Colonic mucosa (tissue), 4 donors: ENCODE data around the gene ADGRA3. TPM values are rescaled to one million over a fixed set of nuclear protein-coding genes. Genes with fewer than 3 reads are reported as not detected.
A peak's percentile ranks its signal among the peaks of the same experiment; 100 is the strongest.

ENCODE experiments used
- DNase-seq: peaks from one replicate; pipeline ENCODE4 v3.0.0-alpha.2; 2020
- H3K27ac ChIP-seq: fragments of 200-600 bp; one replicate; pipeline ENCODE4 v1.8.0; 2021
- H3K27me3 ChIP-seq: fragments of 200-600 bp; one replicate; pipeline ENCODE4 v1.8.0; 2021
- H3K36me3 ChIP-seq: fragments of 200-600 bp; one replicate; pipeline ENCODE4 v1.8.0; 2021
- H3K4me1 ChIP-seq: fragments of 200-600 bp; one replicate; pipeline ENCODE4 v1.8.0; 2021; ENCODE audit warnings: mild to moderate bottlenecking
- H3K4me3 ChIP-seq: fragments of 200-600 bp; one replicate; pipeline ENCODE4 v1.8.0; 2021
- H3K9ac ChIP-seq, 2 donors: one replicate each; pipeline ENCODE4 v1.7.0; 2013; ENCODE audit warnings: control low read depth in 2 of 2, low read depth in 2 of 2, low read length in 2 of 2
- H3K9me3 ChIP-seq: fragments of 200-600 bp; one replicate; pipeline ENCODE4 v1.8.0; 2021
- intact Hi-C: fragments of 100-400 bp; cut with DNase I; formaldehyde crosslinking; loops from one replicate; pipeline ENCODE4 v1.14.1; 2022
- total RNA-seq, 2 donors: library from RNA; stranded (reverse); fragmentation: NEBNext Ultra II Directional in 1 of 2; extraction: Animal tissue kit (Norgen Biotek cat#: 25700) in 1 of 2; gene quantifications; one replicate each; pipeline ENCODE4 v1.2.1, GENCODE V29; 2021
- TF ChIP-seq, protein P1 (sequence below): fragments of 200-600 bp; IDR thresholded peaks from one replicate; pipeline ENCODE4 v1.8.0; 2022; ENCODE audit warnings: antibody characterized with exemption, mild to moderate bottlenecking
- donor health status: healthy.
- donor health status: DM: no; HTN: no; CAD: no.
- donor health status: DM: no; HTN: no; CAD: no.

The ADGRA3 gene
- total RNA-seq, 2 donors from 2014 or later = 34.8 to 47.2 TPM

DNA sequence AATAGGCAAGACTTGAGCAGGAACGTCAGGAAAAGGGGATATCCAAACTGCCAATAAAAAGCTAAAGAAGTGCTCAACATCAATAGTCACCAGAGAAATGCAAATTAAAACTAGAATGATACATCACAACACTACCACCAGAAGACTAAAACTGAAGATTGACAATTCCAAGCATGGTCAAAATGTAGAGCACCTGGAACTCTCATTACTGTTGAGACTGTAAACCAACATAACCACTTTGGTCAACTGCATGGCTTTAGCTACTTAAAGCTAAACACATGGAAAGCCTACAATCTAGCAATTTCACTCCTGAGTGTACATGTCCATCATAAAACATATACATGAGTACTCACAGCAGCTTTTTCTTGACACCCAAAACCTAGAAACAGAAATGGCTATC, 107.4 kb downstream of the ADGRA3 start:
- Histone ChIP-seq H3K9me3 (no peaks in the 10 kb centered on the region), H3K4me3 (no peak overlapping the region), H3K27ac (no peak overlapping the region), H3K36me3 (no peaks in the 10 kb centered on the region), H3K27me3 (no peaks in the 10 kb centered on the region), H3K9ac (no peak overlapping the region), H3K4me1 (no peaks in the 10 kb centered on the region)
- TF ChIP-seq, protein P1, sequence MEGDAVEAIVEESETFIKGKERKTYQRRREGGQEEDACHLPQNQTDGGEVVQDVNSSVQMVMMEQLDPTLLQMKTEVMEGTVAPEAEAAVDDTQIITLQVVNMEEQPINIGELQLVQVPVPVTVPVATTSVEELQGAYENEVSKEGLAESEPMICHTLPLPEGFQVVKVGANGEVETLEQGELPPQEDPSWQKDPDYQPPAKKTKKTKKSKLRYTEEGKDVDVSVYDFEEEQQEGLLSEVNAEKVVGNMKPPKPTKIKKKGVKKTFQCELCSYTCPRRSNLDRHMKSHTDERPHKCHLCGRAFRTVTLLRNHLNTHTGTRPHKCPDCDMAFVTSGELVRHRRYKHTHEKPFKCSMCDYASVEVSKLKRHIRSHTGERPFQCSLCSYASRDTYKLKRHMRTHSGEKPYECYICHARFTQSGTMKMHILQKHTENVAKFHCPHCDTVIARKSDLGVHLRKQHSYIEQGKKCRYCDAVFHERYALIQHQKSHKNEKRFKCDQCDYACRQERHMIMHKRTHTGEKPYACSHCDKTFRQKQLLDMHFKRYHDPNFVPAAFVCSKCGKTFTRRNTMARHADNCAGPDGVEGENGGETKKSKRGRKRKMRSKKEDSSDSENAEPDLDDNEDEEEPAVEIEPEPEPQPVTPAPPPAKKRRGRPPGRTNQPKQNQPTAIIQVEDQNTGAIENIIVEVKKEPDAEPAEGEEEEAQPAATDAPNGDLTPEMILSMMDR = no peak
- DNase-seq = no peak
- intact Hi-C loops = loop anchor here (5.0 kb wide), 1 partner anchor 284 kb away; the partner anchor contains the start of gene GBA3

DNA sequence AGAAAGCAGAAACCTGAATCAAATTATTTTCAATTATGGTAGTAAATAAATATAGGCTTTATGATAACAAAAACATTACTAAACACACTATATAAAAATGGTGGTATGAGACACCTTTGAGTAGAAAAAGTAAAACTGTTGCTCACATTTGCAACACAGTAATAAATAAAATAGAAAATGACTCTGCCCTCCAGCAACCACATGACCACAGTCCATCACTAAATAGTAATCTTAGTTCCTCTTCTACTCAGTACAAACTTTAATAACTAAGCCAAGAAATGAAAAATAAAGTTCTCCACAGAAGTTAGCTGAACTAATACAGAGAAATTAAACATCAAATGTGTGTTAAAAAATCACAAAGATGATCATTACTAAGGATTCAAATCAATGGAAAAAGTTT, 108.5 kb downstream of the ADGRA3 start:
- intact Hi-C loops = loop anchor here (5.0 kb wide), 1 partner anchor 285 kb away; the partner anchor contains the start of gene GBA3
- no peaks in the 10 kb centered on the region for H3K27me3 ChIP-seq
- no peak for DNase-seq
- TF ChIP-seq, protein P1 = no peak
- no peak overlapping the region for H3K9ac ChIP-seq
- no peaks in the 10 kb centered on the region for H3K4me1 ChIP-seq
- H3K4me3 ChIP-seq = no peak overlapping the region
- no peak overlapping the region for H3K27ac ChIP-seq
- no peaks in the 10 kb centered on the region for H3K9me3 ChIP-seq
- H3K36me3 ChIP-seq = no peaks in the 10 kb centered on the region

DNA sequence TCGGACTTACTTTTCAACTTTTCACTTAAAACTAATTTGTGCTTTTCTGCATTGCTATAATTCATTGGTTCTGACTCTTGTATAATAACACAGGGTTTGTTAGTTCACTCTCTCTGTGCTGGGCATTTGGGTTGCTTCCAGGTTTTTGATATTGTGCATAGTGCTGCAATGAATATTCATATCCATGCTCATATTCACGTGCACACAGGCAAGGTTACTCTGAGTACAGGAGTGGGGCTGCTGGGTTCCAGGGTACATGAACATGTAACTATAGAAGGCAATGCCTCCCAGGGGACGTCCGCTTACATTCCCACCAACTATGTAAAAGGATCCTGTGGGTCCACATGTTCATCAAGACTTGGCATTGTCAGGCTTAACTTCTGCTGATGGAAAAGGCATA, 117.2 kb downstream of the ADGRA3 start:
- H3K9ac ChIP-seq = no peak overlapping the region
- intact Hi-C loops = no loop called here
- DNase-seq = no peak
- TF ChIP-seq, protein P1 = no peak
- H3K27ac ChIP-seq = no peak overlapping the region
- H3K9me3 ChIP-seq = no peaks in the 10 kb centered on the region
- H3K4me1 ChIP-seq = no peaks in the 10 kb centered on the region
- no peaks in the 10 kb centered on the region for H3K36me3 ChIP-seq
- H3K4me3 ChIP-seq = no peak overlapping the region
- H3K27me3 ChIP-seq = no peaks in the 10 kb centered on the region

DNA sequence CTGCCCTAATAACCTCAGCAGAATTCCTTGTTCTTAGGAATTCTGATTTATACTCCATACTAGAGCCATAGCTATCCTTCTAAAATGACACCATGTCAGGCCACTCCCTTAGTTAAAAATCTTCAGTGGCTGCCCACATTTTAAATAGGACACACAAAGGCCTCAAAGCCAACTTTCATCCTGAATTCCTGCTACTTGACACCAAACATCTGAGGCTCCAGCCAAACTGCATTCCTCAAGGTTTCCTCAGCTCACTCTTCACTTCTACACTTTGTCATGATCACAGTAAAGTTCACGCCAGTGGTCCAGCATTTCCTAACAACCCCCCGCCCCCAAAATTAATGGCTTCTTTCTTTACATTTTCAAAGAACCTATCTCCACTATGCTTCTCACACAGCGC, 124.3 kb downstream of the ADGRA3 start:
- Histone ChIP-seq H3K9me3 (no peaks in the 10 kb centered on the region), H3K9ac (no peak overlapping the region), H3K4me1 (no peaks in the 10 kb centered on the region), H3K27ac (no peak overlapping the region), H3K36me3 (no peaks in the 10 kb centered on the region), H3K4me3 (no peak overlapping the region), H3K27me3 (no peaks in the 10 kb centered on the region)
- intact Hi-C loops = no loop called here
- TF ChIP-seq, protein P1 = no peak
- no peak for DNase-seq

DNA sequence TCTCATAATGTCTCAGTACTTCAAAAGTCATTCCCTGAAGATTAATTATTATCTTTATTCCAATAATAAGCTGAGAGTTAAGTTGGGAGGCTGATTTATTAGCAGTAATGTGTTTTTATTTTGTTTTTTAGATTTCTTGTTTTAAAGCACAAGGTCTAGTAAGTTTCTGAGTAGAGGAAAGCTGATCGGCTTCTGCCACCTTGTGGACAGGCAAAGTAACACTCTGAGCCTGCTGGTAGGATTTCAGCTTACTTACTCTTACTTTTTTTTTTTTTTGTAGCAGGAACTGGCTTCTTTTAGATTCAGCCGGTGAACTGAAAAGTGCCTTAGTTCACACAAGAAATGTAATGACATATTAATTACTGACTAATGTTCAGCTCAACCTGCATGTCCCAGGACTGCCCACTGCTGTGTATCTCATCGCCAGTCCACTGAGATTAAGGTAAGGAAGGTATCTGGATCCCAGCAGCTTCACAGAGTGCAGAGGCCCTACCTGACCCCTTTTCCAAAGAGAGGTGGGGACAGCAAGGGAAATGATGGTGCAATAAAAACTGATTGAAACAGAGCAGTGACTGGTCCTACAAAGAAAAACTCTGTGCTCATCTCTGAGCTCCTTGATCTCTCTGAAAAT, 126.5 kb downstream of the ADGRA3 start:
- TF ChIP-seq, protein P1 = peak; percentile 69
- Histone ChIP-seq H3K36me3 (no peaks in the 10 kb centered on the region), H3K9ac (no peak overlapping the region), H3K4me3 (no peak overlapping the region), H3K27me3 (no peaks in the 10 kb centered on the region), H3K9me3 (no peaks in the 10 kb centered on the region), H3K27ac (no peak overlapping the region), H3K4me1 (no peaks in the 10 kb centered on the region)
- peak; percentile 45 for DNase-seq
- intact Hi-C loops = loop anchor here (5.0 kb wide), 2 partner anchors 257 to 597 kb away; no protein-coding TSS in a partner anchor
